Mesodermal cell (in vitro differentiated cells): ENCODE results near the gene CA9.
A peak's percentile ranks its signal among the peaks of the same experiment; 100 is the strongest.

Experiments
- H3K27ac ChIP-seq: 2 replicates; pipeline ENCODE4 v1.7.0; 2013; ENCODE audit warnings: mild to moderate bottlenecking, low read depth, low read length, moderate library complexity; ENCODE audit not compliant: severe bottlenecking
- H3K36me3 ChIP-seq: 2 replicates; pipeline ENCODE4 v1.7.1; 2013; ENCODE audit warnings: mild to moderate bottlenecking, low read length, moderate library complexity; ENCODE audit not compliant: control insufficient read depth, insufficient read depth
- H3K4me1 ChIP-seq: one replicate; pipeline ENCODE4 v1.7.1; 2013; ENCODE audit warnings: mild to moderate bottlenecking, low read length; ENCODE audit not compliant: insufficient read depth, control insufficient read depth, poor library complexity, severe bottlenecking
- H3K4me3 ChIP-seq: 2 replicates; pipeline ENCODE4 v1.7.0; 2013; ENCODE audit warnings: low read length, control low read depth, mild to moderate bottlenecking; ENCODE audit not compliant: insufficient read depth, poor library complexity, severe bottlenecking; ENCODE audit errors: extremely low read depth
- H3K9me3 ChIP-seq: 2 replicates; pipeline ENCODE4 v1.7.1; 2013; ENCODE audit warnings: mild to moderate bottlenecking, low read length, moderate library complexity; ENCODE audit not compliant: control insufficient read depth
- WGBS, 2 experiments: methylation state at CpG; one replicate each; pipeline ENCODE4 v1.1.5; 2013; ENCODE audit warnings: missing lambda C conversion rate in 2 of 2; ENCODE audit not compliant: insufficient coverage in 2 of 2; 5-methylcytosine and 5-hydroxymethylcytosine counted together

The CA9 gene

GRCh38 chr9:35652829-35653209 is 20.9 kb upstream of the CA9 start:
- Histone ChIP-seq H3K27ac (no peak overlapping the region), H3K4me3 (no peak overlapping the region), H3K9me3 (no peaks in the 10 kb centered on the region), H3K36me3 (no peaks in the 10 kb centered on the region), H3K4me1 (peaks cover 17% of the 10 kb centered on the region)
- WGBS, 2 experiments: 97% methylated on average over 5 to 6 of the region's 8 CpGs

- 100% methylated on average over 1 of the region's 2 CpGs for WGBS, 2 experiments
- H3K27ac ChIP-seq: no peak overlapping the region
- H3K4me3 ChIP-seq: no peak overlapping the region
- peaks cover 17% of the 10 kb centered on the region for H3K4me1 ChIP-seq
- no peaks in the 10 kb centered on the region for H3K9me3 ChIP-seq
- H3K36me3 ChIP-seq: no peaks in the 10 kb centered on the region
These were observed 20.1 kb upstream of the CA9 start for GRCh38 chr9:35653611-35654010.

- no peaks in the 10 kb centered on the region for H3K9me3 ChIP-seq
- H3K4me1 ChIP-seq: peaks cover 10% of the 10 kb centered on the region
- no peak overlapping the region for H3K27ac ChIP-seq
- WGBS, 2 experiments: 85 to 92% methylated on average over 14 to 15 of the region's 17 CpGs
- no peak overlapping the region for H3K4me3 ChIP-seq
- peaks cover 13% of the 10 kb centered on the region for H3K36me3 ChIP-seq
These were observed 17.4 kb upstream of the CA9 start for GRCh38 chr9:35656348-35656747.

- Histone ChIP-seq H3K27ac (peak overlapping the region; percentile 100), H3K4me1 (peaks cover 10% of the 10 kb centered on the region), H3K36me3 (peaks cover 17% of the 10 kb centered on the region), H3K9me3 (no peaks in the 10 kb centered on the region), H3K4me3 (peak overlapping the region; percentile 33)
- 51 to 53% methylated on average over 24 to 25 of the region's 25 CpGs for WGBS, 2 experiments
These were observed 16.7 kb upstream of the CA9 start for GRCh38 chr9:35656831-35657545.

- peak within 1 kb of the TSS; percentile 70 for H3K4me3 ChIP-seq
- peaks cover 15% of the 10 kb centered on the region for H3K4me1 ChIP-seq
- peak within 1 kb of the TSS; percentile 100 for H3K27ac ChIP-seq
- WGBS, 2 experiments: 3 to 4% methylated on average over 32 to 39 of the region's 42 CpGs
- H3K36me3 ChIP-seq: peaks cover 23% of the 10 kb centered on the region
- no peaks in the 10 kb centered on the region for H3K9me3 ChIP-seq
These were observed 16.1 kb upstream of the CA9 start, which contains the start of gene RMRP for GRCh38 chr9:35657546-35658136. Gene RMRP (minus strand): TSS chr9:35658019.

GRCh38 chr9:35658137-35658967 is 15.4 kb upstream of the CA9 start, which contains the start of gene CCDC107:
Gene CCDC107 (plus strand): TSS chr9:35658292. CDS start chr9:35658380, 88 bp downstream.
- H3K4me1 ChIP-seq: peaks cover 15% of the 10 kb centered on the region
- peaks cover 23% of the 10 kb centered on the region for H3K36me3 ChIP-seq
- WGBS, 2 experiments: 0% methylated on average over 49 to 62 of the region's 67 CpGs
- H3K27ac ChIP-seq: peak within 1 kb of the TSS; percentile 100
- H3K4me3 ChIP-seq: peak within 1 kb of the TSS; percentile 70
- no peaks in the 10 kb centered on the region for H3K9me3 ChIP-seq

GRCh38 chr9:35658968-35659220 is 14.8 kb upstream of the CA9 start:
- Histone ChIP-seq H3K4me1 (peaks cover 18% of the 10 kb centered on the region), H3K4me3 (peak overlapping the region; percentile 70), H3K9me3 (no peaks in the 10 kb centered on the region), H3K36me3 (peaks cover 23% of the 10 kb centered on the region), H3K27ac (no peak overlapping the region)
- 0 to 6% methylated on average over 2 of the region's 2 CpGs for WGBS, 2 experiments

GRCh38 chr9:35659340-35659739 is 14.4 kb upstream of the CA9 start:
- peaks cover 23% of the 10 kb centered on the region for H3K4me1 ChIP-seq
- no peaks in the 10 kb centered on the region for H3K9me3 ChIP-seq
- peaks cover 23% of the 10 kb centered on the region for H3K36me3 ChIP-seq
- WGBS, 2 experiments: 92 to 100% methylated on average over 3 of the region's 3 CpGs
- H3K27ac ChIP-seq: no peak overlapping the region
- H3K4me3 ChIP-seq: peak overlapping the region; percentile 70

- peaks cover 23% of the 10 kb centered on the region for H3K36me3 ChIP-seq
- no peaks in the 10 kb centered on the region for H3K9me3 ChIP-seq
- WGBS, 2 experiments: 84 to 86% methylated on average over 6 of the region's 9 CpGs
- no peak overlapping the region for H3K27ac ChIP-seq
- H3K4me3 ChIP-seq: no peak overlapping the region
- peaks cover 28% of the 10 kb centered on the region for H3K4me1 ChIP-seq
These were observed 12.7 kb upstream of the CA9 start for GRCh38 chr9:35660966-35661415.

- Histone ChIP-seq H3K36me3 (peaks cover 23% of the 10 kb centered on the region), H3K4me1 (peaks cover 28% of the 10 kb centered on the region), H3K9me3 (no peaks in the 10 kb centered on the region), H3K27ac (no peak overlapping the region), H3K4me3 (no peak overlapping the region)
- WGBS, 2 experiments: 81 to 90% methylated on average over 3 of the region's 3 CpGs
These were observed 11.9 kb upstream of the CA9 start for GRCh38 chr9:35661756-35662350.
